ENCODE results near the gene TBC1D1.

DNA sequence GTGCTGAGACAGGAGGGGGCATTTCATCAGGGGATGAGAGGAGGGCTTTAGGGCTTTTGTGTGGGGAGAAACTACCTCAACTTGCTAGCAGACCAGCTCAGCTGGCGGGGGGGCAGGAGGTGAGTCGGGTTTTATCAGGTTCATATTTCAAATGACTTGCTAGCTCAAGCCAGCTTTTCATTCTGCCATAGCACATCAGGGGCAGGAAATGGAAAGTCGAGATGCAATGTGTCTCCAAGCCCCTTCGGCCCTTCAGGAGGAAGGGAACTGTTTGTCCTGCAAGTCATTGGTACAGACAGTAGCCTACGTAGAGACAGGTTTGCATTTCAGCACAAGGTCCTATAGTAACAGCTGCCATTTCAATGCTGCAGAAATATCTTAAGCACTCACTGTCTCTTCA is 263.4 kb downstream of the TBC1D1 start:
- TF ChIP-seq, protein P1, sequence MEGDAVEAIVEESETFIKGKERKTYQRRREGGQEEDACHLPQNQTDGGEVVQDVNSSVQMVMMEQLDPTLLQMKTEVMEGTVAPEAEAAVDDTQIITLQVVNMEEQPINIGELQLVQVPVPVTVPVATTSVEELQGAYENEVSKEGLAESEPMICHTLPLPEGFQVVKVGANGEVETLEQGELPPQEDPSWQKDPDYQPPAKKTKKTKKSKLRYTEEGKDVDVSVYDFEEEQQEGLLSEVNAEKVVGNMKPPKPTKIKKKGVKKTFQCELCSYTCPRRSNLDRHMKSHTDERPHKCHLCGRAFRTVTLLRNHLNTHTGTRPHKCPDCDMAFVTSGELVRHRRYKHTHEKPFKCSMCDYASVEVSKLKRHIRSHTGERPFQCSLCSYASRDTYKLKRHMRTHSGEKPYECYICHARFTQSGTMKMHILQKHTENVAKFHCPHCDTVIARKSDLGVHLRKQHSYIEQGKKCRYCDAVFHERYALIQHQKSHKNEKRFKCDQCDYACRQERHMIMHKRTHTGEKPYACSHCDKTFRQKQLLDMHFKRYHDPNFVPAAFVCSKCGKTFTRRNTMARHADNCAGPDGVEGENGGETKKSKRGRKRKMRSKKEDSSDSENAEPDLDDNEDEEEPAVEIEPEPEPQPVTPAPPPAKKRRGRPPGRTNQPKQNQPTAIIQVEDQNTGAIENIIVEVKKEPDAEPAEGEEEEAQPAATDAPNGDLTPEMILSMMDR (IDR thresholded peaks at IDR 0.05; ENCODE audit: low read length): no peak
- TF ChIP-seq EZH2 (IDR thresholded peaks at IDR 0.05; ENCODE audit: borderline replicate concordance, low read length): no peak
